ENCODE data around the gene CUBN.

DNA sequence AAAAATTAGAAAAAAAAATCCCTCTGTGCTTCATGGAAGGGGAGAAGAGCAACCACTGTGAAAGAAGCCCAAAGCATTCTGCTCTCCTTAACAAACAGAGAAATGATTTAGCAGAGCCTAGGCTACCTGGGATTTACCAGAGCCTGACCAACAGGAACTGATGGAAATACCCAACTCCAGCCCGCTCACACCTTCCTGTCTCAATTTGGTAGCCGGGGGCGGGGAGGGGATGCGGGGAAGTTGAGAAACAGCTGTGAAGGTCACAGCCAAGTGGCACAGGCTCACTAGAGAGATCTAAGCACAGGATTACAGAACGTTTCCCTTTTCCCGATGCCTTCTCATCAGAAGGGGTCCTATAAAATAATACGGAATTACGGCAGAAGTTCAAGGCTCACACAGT is 330.0 kb downstream of the CUBN start:
- no peak for TF ChIP-seq EZH2 (IDR thresholded peaks at IDR 0.05)
- TF ChIP-seq POLR2AphosphoS5 (IDR thresholded peaks at IDR 0.05; ENCODE audit: borderline replicate concordance, low read depth, low read length) = no peak
- no peak for TF ChIP-seq FOXP2 (optimal IDR thresholded peaks at IDR 0.05; ENCODE audit: control extremely low read depth, extremely low read length, insufficient read depth)

Measured in SK-N-MC (cell line).